Sigmoid colon (tissue), 7 donors: ENCODE measurements around the gene TNFSF9. TPM values are rescaled to one million over a fixed set of nuclear protein-coding genes. Genes with fewer than 3 reads are reported as not detected.
"Not testable (repeated sequence)": the region's sequence is repeated elsewhere in the genome, so short reads cannot be mapped to it uniquely, and the experiment has no call there.

Experiments used
- DNase-seq: peaks from one replicate; pipeline ENCODE4 v3.0.0-alpha.2; 2019
- H3K27ac ChIP-seq, 4 donors: fragments of 200-600 bp; sonication (generic); one replicate each; pipeline ENCODE4 v1.5.1; 2016 to 2019; ENCODE audit warnings: mild to moderate bottlenecking in 1 of 4
- H3K27me3 ChIP-seq, 3 donors: fragments of 200-600 bp; sonication (generic); one replicate each; pipeline ENCODE4 v1.5.1; 2019; ENCODE audit warnings: mild to moderate bottlenecking in 1 of 3
- H3K36me3 ChIP-seq, 4 donors: fragments of 200-600 bp; sonication (generic); one replicate each; pipeline ENCODE4 v1.5.1; 2016 to 2019
- H3K4me1 ChIP-seq, 4 donors: fragments of 200-600 bp; sonication (generic); one replicate each; pipeline ENCODE4 v1.5.1; 2017 to 2019
- H3K4me3 ChIP-seq, 4 donors: fragments of 200-600 bp; sonication (generic); one replicate each; pipeline ENCODE4 v1.5.1; 2017 to 2019; ENCODE audit warnings: mild to moderate bottlenecking in 2 of 4, moderate library complexity in 1 of 4
- H3K9me3 ChIP-seq, 4 donors: fragments of 200-600 bp in 3 of 4; sonication (generic) in 3 of 4; one replicate each; pipeline versions ENCODE4 v1.5.1 to v1.6.1; 2013 to 2019
- EP300 ChIP-seq, 4 donors: sonication (generic); formaldehyde crosslinking; IDR thresholded peaks; one replicate each; pipeline ENCODE4 v1.6.1; 2017; ENCODE audit warnings: antibody characterized with exemption in 4 of 4
- POLR2A ChIP-seq, 2 donors: fragments of 450-650 bp; IDR thresholded peaks; one replicate each; pipeline ENCODE4 v1.6.1; 2016; ENCODE audit warnings: antibody characterized with exemption in 2 of 2, mild to moderate bottlenecking in 2 of 2, moderate library complexity in 2 of 2
- POLR2AphosphoS5 ChIP-seq, 4 donors: sonication (generic); formaldehyde crosslinking; IDR thresholded peaks; one replicate each; pipeline ENCODE4 v1.6.1; 2017; ENCODE audit warnings: antibody characterized with exemption in 4 of 4
- WGBS, 2 donors: extraction: QIAGEN DNeasy Blood & Tissue Kit; methylation state at CpG; one replicate each; pipeline ENCODE4 v1.1.7; 2013; 5-methylcytosine and 5-hydroxymethylcytosine counted together
- intact Hi-C: fragments of 100-400 bp; cut with DNase I; formaldehyde crosslinking; loops from one replicate; pipeline ENCODE4 v1.15.1; 2023
- polyA plus RNA-seq, 3 donors: library from polyadenylated mRNA; stranded (reverse); fragments of 200-250 nt; gene quantifications; one replicate each; pipeline ENCODE4 v1.2.3, GENCODE V29; 2013
- small RNA-seq, 3 donors: library from RNA; depleted of rRNA; stranded (forward); fragments of <200 nt; gene quantifications; one replicate each; pipeline ENCODE3, GENCODE V24; 2016
- total RNA-seq, 4 donors: library from RNA; depleted of rRNA; stranded (reverse); fragments of >200 nt; gene quantifications; one replicate each; pipeline ENCODE4 v1.1.0, GENCODE V29; 2016
- TF ChIP-seq, protein P1 (sequence below), 4 experiments: fragments of 450-650 bp in 3 of 4; fragments of 200-600 bp in 1 of 4; IDR thresholded peaks; one replicate each; pipeline ENCODE4 v1.5.1; 2016 to 2019; ENCODE audit warnings: antibody characterized with exemption in 4 of 4, mild to moderate bottlenecking in 3 of 4, moderate library complexity in 2 of 4
- donor health status: healthy with polysubstance abuse.
- donor health status: Bipolar disorder and iron deficiency.
- donor health status: healthy.

Gene TNFSF9
- total and polyA plus RNA-seq, 7 donors, result 0.16 to 4.2 (median 0.53) TPM; not detected in 1

DNA sequence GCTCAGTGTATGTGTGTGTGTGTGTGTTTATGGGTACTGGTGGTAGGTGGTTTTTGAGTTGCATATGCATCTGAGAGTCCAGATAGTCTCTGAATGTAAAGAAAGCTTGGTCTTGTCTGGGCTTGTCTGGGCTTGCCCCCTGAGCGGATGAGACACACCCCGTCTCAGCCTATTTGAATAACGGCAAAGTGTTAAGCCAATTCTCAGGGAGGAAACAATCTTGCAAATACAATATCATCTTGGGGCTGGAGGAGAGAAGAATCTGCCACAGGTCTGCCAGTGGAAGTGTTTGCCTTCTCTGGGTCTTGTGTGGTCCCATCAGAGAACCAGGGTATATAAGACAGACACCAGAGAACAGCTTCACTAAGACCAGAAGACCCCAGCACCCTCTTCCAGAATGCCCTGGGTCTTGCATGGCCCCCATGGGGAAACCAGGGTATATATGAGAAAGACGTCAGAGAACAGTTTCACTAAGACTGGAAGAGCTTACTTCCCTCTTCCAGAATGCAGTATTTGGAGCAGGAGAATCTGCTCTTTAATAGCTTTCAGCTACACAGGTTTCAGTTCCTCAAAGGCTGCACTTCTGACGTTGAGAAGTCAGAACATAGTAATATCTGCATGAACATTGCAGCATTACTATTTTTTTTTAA, 46.8 kb downstream of the TNFSF9 start:
- Histone ChIP-seq H3K4me1 (no peaks in the 10 kb centered on the region), H3K27ac (no peak overlapping the region), H3K36me3 (no peaks in the 10 kb centered on the region), H3K4me3 (no peak overlapping the region), H3K9me3 (no peaks in the 10 kb centered on the region), H3K27me3 (peaks cover 0 to under 1% (median 0%) of the 10 kb centered on the region in 3 donors)
- TF ChIP-seq, protein P1, sequence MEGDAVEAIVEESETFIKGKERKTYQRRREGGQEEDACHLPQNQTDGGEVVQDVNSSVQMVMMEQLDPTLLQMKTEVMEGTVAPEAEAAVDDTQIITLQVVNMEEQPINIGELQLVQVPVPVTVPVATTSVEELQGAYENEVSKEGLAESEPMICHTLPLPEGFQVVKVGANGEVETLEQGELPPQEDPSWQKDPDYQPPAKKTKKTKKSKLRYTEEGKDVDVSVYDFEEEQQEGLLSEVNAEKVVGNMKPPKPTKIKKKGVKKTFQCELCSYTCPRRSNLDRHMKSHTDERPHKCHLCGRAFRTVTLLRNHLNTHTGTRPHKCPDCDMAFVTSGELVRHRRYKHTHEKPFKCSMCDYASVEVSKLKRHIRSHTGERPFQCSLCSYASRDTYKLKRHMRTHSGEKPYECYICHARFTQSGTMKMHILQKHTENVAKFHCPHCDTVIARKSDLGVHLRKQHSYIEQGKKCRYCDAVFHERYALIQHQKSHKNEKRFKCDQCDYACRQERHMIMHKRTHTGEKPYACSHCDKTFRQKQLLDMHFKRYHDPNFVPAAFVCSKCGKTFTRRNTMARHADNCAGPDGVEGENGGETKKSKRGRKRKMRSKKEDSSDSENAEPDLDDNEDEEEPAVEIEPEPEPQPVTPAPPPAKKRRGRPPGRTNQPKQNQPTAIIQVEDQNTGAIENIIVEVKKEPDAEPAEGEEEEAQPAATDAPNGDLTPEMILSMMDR (IDR thresholded peaks at IDR 0.05), result no peak
- TF ChIP-seq EP300 (IDR thresholded peaks at IDR 0.05) (no peak), POLR2AphosphoS5 (IDR thresholded peaks at IDR 0.05) (no peak), POLR2A (IDR thresholded peaks at IDR 0.05) (no peak)
- intact Hi-C loops, result no loop called here
- WGBS, 2 donors, result 14 to 43% methylated on average over 5 of the region's 5 CpGs
- DNase-seq, result no peak

DNA sequence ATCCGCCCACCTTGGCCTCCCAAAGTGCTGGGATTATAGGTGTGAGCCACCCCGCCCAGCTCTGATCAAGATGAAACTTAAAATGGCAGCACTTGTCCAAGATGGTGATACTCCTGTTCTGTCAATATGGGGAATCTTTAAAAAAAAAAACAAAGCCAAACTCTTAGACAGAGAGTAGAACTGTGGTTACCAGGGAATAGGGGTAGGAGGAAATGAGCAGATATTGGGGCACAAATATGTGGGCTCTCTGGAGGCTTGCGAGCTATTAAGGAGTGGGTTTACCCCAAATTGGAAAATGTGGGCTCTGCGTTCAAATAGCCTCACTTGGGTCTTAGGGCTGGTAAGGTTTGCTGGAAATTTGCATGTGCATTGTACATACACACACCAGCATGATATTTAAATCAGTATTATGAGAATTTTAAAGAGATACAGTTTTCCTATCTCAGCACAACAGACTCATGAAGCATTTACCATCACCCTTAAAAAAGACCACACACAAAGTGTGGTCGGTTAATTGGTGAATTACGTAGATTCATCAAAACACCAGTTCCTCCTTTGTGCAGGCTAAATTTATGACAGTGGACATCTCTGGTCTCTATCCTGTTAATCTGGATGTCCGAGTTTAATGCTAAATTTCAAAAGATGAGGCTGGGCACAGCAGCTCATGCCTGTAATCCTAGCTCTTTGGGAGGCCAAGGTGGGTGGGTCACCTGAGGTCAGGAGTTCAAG, 48.8 kb downstream of the TNFSF9 start:
- no peak for DNase-seq
- no peak overlapping the region for H3K27ac ChIP-seq
- intact Hi-C loops, result no loop called here
- H3K4me3 ChIP-seq, result no peak overlapping the region
- WGBS, 2 donors, result 93 to 94% methylated on average over 7 of the region's 7 CpGs
- TF ChIP-seq, protein P1 (IDR thresholded peaks at IDR 0.05), result no peak
- no peak for TF ChIP-seq POLR2A (IDR thresholded peaks at IDR 0.05)
- TF ChIP-seq POLR2AphosphoS5 (IDR thresholded peaks at IDR 0.05), result no peak
- no peak for TF ChIP-seq EP300 (IDR thresholded peaks at IDR 0.05)
- H3K9me3 ChIP-seq, result no peaks in the 10 kb centered on the region
- H3K4me1 ChIP-seq, result no peaks in the 10 kb centered on the region
- no peaks in the 10 kb centered on the region for H3K36me3 ChIP-seq
- peaks cover 0 to 15% (median 0%) of the 10 kb centered on the region in 3 donors for H3K27me3 ChIP-seq

DNA sequence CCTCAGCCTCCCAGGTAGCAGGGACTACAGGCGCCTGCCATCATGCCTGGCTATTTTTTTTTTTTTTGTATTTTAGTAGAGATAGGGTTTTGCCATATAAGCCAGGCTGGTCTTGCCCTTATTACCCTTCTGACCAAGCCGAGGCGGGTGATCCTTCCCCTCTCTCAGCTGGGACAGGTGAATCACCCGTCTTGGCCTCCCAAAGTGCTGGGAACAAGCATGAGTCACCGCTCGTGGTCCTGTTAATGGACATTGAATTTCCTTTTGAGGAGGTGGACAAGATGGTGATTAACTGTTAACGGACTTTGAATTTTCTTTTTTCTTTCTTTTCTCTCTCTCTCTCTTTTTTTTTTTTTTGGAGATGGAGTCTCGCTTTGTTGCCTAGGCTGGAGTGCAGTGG, 49.5 kb downstream of the TNFSF9 start:
- TF ChIP-seq, protein P1 (IDR thresholded peaks at IDR 0.05), result no peak
- no peak for TF ChIP-seq POLR2A (IDR thresholded peaks at IDR 0.05)
- TF ChIP-seq POLR2AphosphoS5 (IDR thresholded peaks at IDR 0.05), result no peak
- no peak for TF ChIP-seq EP300 (IDR thresholded peaks at IDR 0.05)
- H3K27ac ChIP-seq, result no peak overlapping the region
- peaks cover 0 to 19% (median 5%) of the 10 kb centered on the region in 3 donors for H3K27me3 ChIP-seq
- no peak for DNase-seq
- intact Hi-C loops, result no loop called here
- H3K36me3 ChIP-seq, result no peaks in the 10 kb centered on the region
- no peaks in the 10 kb centered on the region for H3K9me3 ChIP-seq
- no peaks in the 10 kb centered on the region for H3K4me1 ChIP-seq
- no peak overlapping the region for H3K4me3 ChIP-seq
- 76 to 79% methylated on average over 8 of the region's 8 CpGs for WGBS, 2 donors

DNA sequence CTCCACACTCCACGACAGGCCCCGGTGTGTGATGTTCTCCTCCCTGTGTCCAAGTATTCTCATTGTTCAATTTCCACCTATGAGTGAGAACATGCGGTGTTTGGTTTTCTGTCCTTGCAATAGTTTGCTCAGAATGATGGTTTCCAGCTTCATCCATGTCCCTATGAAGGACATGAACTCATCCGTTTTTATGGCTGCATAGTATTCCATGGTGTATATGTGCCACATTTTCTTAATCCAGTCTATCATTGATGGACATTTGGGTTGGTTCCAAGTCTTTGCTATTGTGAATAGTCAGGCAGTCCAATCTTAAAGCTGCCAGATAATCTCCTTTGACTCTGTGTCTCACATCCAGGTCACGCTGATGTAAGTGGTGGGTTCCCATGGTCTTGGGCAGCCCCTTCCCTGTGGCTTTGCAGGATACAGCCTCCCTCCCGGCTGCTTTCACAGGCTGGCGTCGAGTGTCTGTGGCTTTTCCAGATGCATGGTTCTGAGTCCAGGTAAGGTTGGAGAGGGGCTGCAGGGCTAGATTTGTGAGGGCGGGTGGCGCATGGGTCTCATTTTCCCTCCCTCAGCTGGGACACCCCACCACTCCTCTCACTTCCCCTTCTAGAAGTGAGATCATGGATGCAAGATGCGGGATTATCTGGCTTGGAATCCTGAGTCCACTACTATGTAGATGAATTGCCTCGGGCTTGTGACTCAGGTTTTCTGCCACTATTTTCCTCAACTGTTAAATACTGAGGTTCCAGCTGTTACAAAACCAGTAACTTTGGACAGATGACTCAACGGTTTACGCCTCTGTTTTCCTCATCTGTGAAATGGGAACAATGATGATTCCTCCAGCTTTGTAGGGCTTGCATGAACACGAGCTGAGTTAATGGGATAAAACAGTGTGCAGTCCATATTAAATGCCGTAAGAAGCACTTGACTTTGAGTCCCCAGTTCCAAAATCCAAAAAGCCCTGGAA, 52.0 kb downstream of the TNFSF9 start:
- H3K9me3 ChIP-seq, H3K36me3 ChIP-seq, H3K4me3 ChIP-seq, intact Hi-C loops, H3K27ac ChIP-seq, DNase-seq, H3K4me1 ChIP-seq: not testable (repeated sequence)
- H3K27me3 ChIP-seq, result peaks cover 5 to 44% (median 27%) of the 10 kb centered on the region in 3 donors
- WGBS, 2 donors, result 86 to 90% methylated on average over 16 of the region's 16 CpGs

Small RNAs within 50 kb of the gene (small RNA-seq; reads per million reads assigned to genes)
- gene AC010503.2, result 0 reads per million in 3 donors
- 0 reads per million in 3 donors for gene RF00019

Other genes starting within 250 kb of the TNFSF9 start
- not detected for gene ACER1, start 197.4 kb upstream of the TNFSF9 start, total RNA-seq
- gene ACER1, start 197.4 kb upstream of the TNFSF9 start, polyA plus RNA-seq, result under 1 TPM in 1 of 3 donors, not detected in 2; 0.19 TPM
- 10 to 100 TPM; 50.7 to 93.6 (median 70.8) TPM for gene CLPP, start 169.5 kb upstream of the TNFSF9 start, total RNA-seq
- 10 to 100 TPM; 72.1 to 98.3 (median 74.7) TPM for gene CLPP, start 169.5 kb upstream of the TNFSF9 start, polyA plus RNA-seq
- 100 to 1,000 TPM in 1 of 4 donors, 10 to 100 TPM in 3; 65.8 to 146 (median 78.5) TPM for gene ALKBH7, start 158.2 kb upstream of the TNFSF9 start, total RNA-seq
- gene ALKBH7, start 158.2 kb upstream of the TNFSF9 start, polyA plus RNA-seq, result 100 to 1,000 TPM in 2 of 3 donors, 10 to 100 TPM in 1; 79.5 to 183 (median 175) TPM
- gene PSPN, start 155.1 kb upstream of the TNFSF9 start, total RNA-seq, result 1 to 10 TPM in 1 of 4 donors, under 1 TPM in 3; 0.41 to 5.8 (median 0.69) TPM
- 1 to 10 TPM in 2 of 3 donors, under 1 TPM in 1; 0.60 to 1.7 (median 1.4) TPM for gene PSPN, start 155.1 kb upstream of the TNFSF9 start, polyA plus RNA-seq
- 10 to 100 TPM; 34.9 to 48.2 (median 37.9) TPM for gene GTF2F1, start 137.9 kb upstream of the TNFSF9 start, total RNA-seq
- 10 to 100 TPM; 54.3 to 78.3 (median 54.7) TPM for gene GTF2F1, start 137.9 kb upstream of the TNFSF9 start, polyA plus RNA-seq
- gene KHSRP, start 106.2 kb upstream of the TNFSF9 start, total RNA-seq, result 10 to 100 TPM; 63.9 to 96.9 (median 90.8) TPM
- 100 to 1,000 TPM in 2 of 3 donors, 10 to 100 TPM in 1; 91.9 to 232 (median 127) TPM for gene KHSRP, start 106.2 kb upstream of the TNFSF9 start, polyA plus RNA-seq
- gene SLC25A41, start 97.3 kb upstream of the TNFSF9 start, total RNA-seq, result 1 to 10 TPM in 2 of 4 donors, not detected in 2; 1.1 to 1.4 TPM
- gene SLC25A41, start 97.3 kb upstream of the TNFSF9 start, polyA plus RNA-seq, result 1 to 10 TPM in 2 of 3 donors, under 1 TPM in 1; 0.60 to 1.2 (median 1.1) TPM
- 100 to 1,000 TPM in 2 of 4 donors, 10 to 100 TPM in 2; 83.6 to 188 (median 109) TPM for gene SLC25A23, start 71.2 kb upstream of the TNFSF9 start, total RNA-seq
- gene SLC25A23, start 71.2 kb upstream of the TNFSF9 start, polyA plus RNA-seq, result 100 to 1,000 TPM in 1 of 3 donors, 10 to 100 TPM in 2; 61.5 to 115 (median 85.9) TPM
- 1 to 10 TPM in 2 of 4 donors, under 1 TPM in 1, not detected in 1; 0.36 to 1.5 (median 1.3) TPM for gene CRB3, start 66.8 kb upstream of the TNFSF9 start, total RNA-seq
- gene CRB3, start 66.8 kb upstream of the TNFSF9 start, polyA plus RNA-seq, result 100 to 1,000 TPM in 2 of 3 donors, 10 to 100 TPM in 1; 70.3 to 202 (median 145) TPM
- gene DENND1C, start 49.2 kb upstream of the TNFSF9 start, total RNA-seq, result 1 to 10 TPM in 2 of 4 donors, under 1 TPM in 1, not detected in 1; 0.99 to 2.0 (median 1.1) TPM
- gene DENND1C, start 49.2 kb upstream of the TNFSF9 start, polyA plus RNA-seq, result 10 to 100 TPM in 1 of 3 donors, 1 to 10 TPM in 2; 1.8 to 18.1 (median 6.0) TPM
- gene TUBB4A, start 28.7 kb upstream of the TNFSF9 start, total RNA-seq, result 1 to 10 TPM; 2.0 to 6.1 (median 3.0) TPM
- 1 to 10 TPM in 1 of 3 donors, under 1 TPM in 1, not detected in 1; under 0.01 to 2.4 TPM for gene TUBB4A, start 28.7 kb upstream of the TNFSF9 start, polyA plus RNA-seq
- gene CD70, start 60.1 kb downstream of the TNFSF9 start, total RNA-seq, result under 1 TPM in 1 of 4 donors, not detected in 3; 0.36 TPM
- 1 to 10 TPM in 1 of 3 donors, not detected in 2; 1.8 TPM for gene CD70, start 60.1 kb downstream of the TNFSF9 start, polyA plus RNA-seq
- 1 to 10 TPM in 1 of 4 donors, under 1 TPM in 2, not detected in 1; under 0.01 to 2.0 (median 0.41) TPM for gene TNFSF14, start 139.1 kb downstream of the TNFSF9 start, total RNA-seq
- gene TNFSF14, start 139.1 kb downstream of the TNFSF9 start, polyA plus RNA-seq, result 1 to 10 TPM in 1 of 3 donors, not detected in 2; 2.8 TPM
- gene C3, start 189.6 kb downstream of the TNFSF9 start, total RNA-seq, result 1,000 to 10,000 TPM in 1 of 4 donors, 100 to 1,000 TPM in 3; 317 to 1,284 (median 452) TPM
- gene C3, start 189.6 kb downstream of the TNFSF9 start, polyA plus RNA-seq, result 100 to 1,000 TPM in 1 of 3 donors, 10 to 100 TPM in 1, 1 to 10 TPM in 1; 9.0 to 313 (median 66.7) TPM
- 10 to 100 TPM; 44.5 to 67.3 (median 58.8) TPM for gene GPR108, start 206.6 kb downstream of the TNFSF9 start, total RNA-seq
- 10 to 100 TPM; 39.0 to 91.1 (median 53.4) TPM for gene GPR108, start 206.6 kb downstream of the TNFSF9 start, polyA plus RNA-seq
- gene TRIP10, start 208.7 kb downstream of the TNFSF9 start, total RNA-seq, result 100 to 1,000 TPM in 1 of 4 donors, 10 to 100 TPM in 3; 73.1 to 117 (median 90.1) TPM
- 10 to 100 TPM; 49.5 to 76.7 (median 70.3) TPM for gene TRIP10, start 208.7 kb downstream of the TNFSF9 start, polyA plus RNA-seq
- gene SH2D3A, start 236.4 kb downstream of the TNFSF9 start, total RNA-seq, result under 1 TPM in 1 of 4 donors, not detected in 3; 0.66 TPM
- 10 to 100 TPM; 23.8 to 42.7 (median 30.0) TPM for gene SH2D3A, start 236.4 kb downstream of the TNFSF9 start, polyA plus RNA-seq
- 1 to 10 TPM; 3.0 to 4.6 (median 4.3) TPM for gene VAV1, start 241.7 kb downstream of the TNFSF9 start, total RNA-seq
- gene VAV1, start 241.7 kb downstream of the TNFSF9 start, polyA plus RNA-seq, result 10 to 100 TPM in 1 of 3 donors, 1 to 10 TPM in 2; 2.4 to 18.9 (median 3.7) TPM